Sigmoid colon (tissue), 7 donors: ENCODE results near the gene CHTF18. TPM values are rescaled to one million over a fixed set of nuclear protein-coding genes. Genes with fewer than 3 reads are reported as not detected.

ENCODE experiments used
- DNase-seq: peaks from one replicate; pipeline ENCODE4 v3.0.0-alpha.2; 2019
- H3K27ac ChIP-seq, 4 donors: fragments of 200-600 bp; sonication (generic); one replicate each; pipeline ENCODE4 v1.5.1; 2016 to 2019; ENCODE audit warnings: mild to moderate bottlenecking in 1 of 4
- H3K27me3 ChIP-seq, 3 donors: fragments of 200-600 bp; sonication (generic); one replicate each; pipeline ENCODE4 v1.5.1; 2019; ENCODE audit warnings: mild to moderate bottlenecking in 1 of 3
- H3K36me3 ChIP-seq, 4 donors: fragments of 200-600 bp; sonication (generic); one replicate each; pipeline ENCODE4 v1.5.1; 2016 to 2019
- H3K4me1 ChIP-seq, 4 donors: fragments of 200-600 bp; sonication (generic); one replicate each; pipeline ENCODE4 v1.5.1; 2017 to 2019
- H3K4me3 ChIP-seq, 4 donors: fragments of 200-600 bp; sonication (generic); one replicate each; pipeline ENCODE4 v1.5.1; 2017 to 2019; ENCODE audit warnings: mild to moderate bottlenecking in 2 of 4, moderate library complexity in 1 of 4
- H3K9me3 ChIP-seq, 4 donors: fragments of 200-600 bp in 3 of 4; sonication (generic) in 3 of 4; one replicate each; pipeline versions ENCODE4 v1.5.1 to v1.6.1; 2013 to 2019
- CTCF ChIP-seq, 4 experiments: fragments of 450-650 bp in 3 of 4; fragments of 200-600 bp in 1 of 4; IDR thresholded peaks; one replicate each; pipeline ENCODE4 v1.5.1; 2016 to 2019; ENCODE audit warnings: antibody characterized with exemption in 4 of 4, mild to moderate bottlenecking in 3 of 4, moderate library complexity in 2 of 4
- EP300 ChIP-seq, 4 donors: sonication (generic); formaldehyde crosslinking; IDR thresholded peaks; one replicate each; pipeline ENCODE4 v1.6.1; 2017; ENCODE audit warnings: antibody characterized with exemption in 4 of 4
- POLR2A ChIP-seq, 2 donors: fragments of 450-650 bp; IDR thresholded peaks; one replicate each; pipeline ENCODE4 v1.6.1; 2016; ENCODE audit warnings: antibody characterized with exemption in 2 of 2, mild to moderate bottlenecking in 2 of 2, moderate library complexity in 2 of 2
- POLR2AphosphoS5 ChIP-seq, 4 donors: sonication (generic); formaldehyde crosslinking; IDR thresholded peaks; one replicate each; pipeline ENCODE4 v1.6.1; 2017; ENCODE audit warnings: antibody characterized with exemption in 4 of 4
- WGBS, 2 donors: extraction: QIAGEN DNeasy Blood & Tissue Kit; methylation state at CpG; one replicate each; pipeline ENCODE4 v1.1.7; 2013; 5-methylcytosine and 5-hydroxymethylcytosine counted together
- intact Hi-C: fragments of 100-400 bp; cut with DNase I; formaldehyde crosslinking; loops from one replicate; pipeline ENCODE4 v1.15.1; 2023
- polyA plus RNA-seq, 3 donors: library from polyadenylated mRNA; stranded (reverse); fragments of 200-250 nt; gene quantifications; one replicate each; pipeline ENCODE4 v1.2.3, GENCODE V29; 2013
- total RNA-seq, 4 donors: library from RNA; depleted of rRNA; stranded (reverse); fragments of >200 nt; gene quantifications; one replicate each; pipeline ENCODE4 v1.1.0, GENCODE V29; 2016
- donor health status: healthy with polysubstance abuse.
- donor health status: Bipolar disorder and iron deficiency.
- donor health status: healthy.

The CHTF18 gene
- total and polyA plus RNA-seq, 7 donors, result 1.8 to 29.2 (median 5.0) TPM

- peaks cover 0 to 57% (median 43%) of the 10 kb centered on the region in 3 donors for H3K27me3 ChIP-seq
- peaks cover 0 to 7% (median 2%) of the 10 kb centered on the region in 4 donors for H3K4me1 ChIP-seq
- peaks cover 0 to 9% (median 6%) of the 10 kb centered on the region in 4 donors for H3K36me3 ChIP-seq
- H3K4me3 ChIP-seq, result no peak overlapping the region
- intact Hi-C loops, result no loop called here
- TF ChIP-seq EP300 (IDR thresholded peaks at IDR 0.05) (no peak), CTCF (IDR thresholded peaks at IDR 0.05) (no peak), POLR2A (IDR thresholded peaks at IDR 0.05) (no peak), POLR2AphosphoS5 (IDR thresholded peaks at IDR 0.05) (no peak)
- WGBS, 2 donors, result 77 to 78% methylated on average over 19 of the region's 19 CpGs
- no peak for DNase-seq
- H3K9me3 ChIP-seq, result no peaks in the 10 kb centered on the region
- no peak overlapping the region for H3K27ac ChIP-seq
Measured at GRCh38 chr16:781346-782010, 6.9 kb upstream of the CHTF18 start.

- intact Hi-C loops, result no loop called here
- H3K27me3 ChIP-seq, result peaks cover 0 to 57% (median 43%) of the 10 kb centered on the region in 3 donors
Measured at GRCh38 chr16:782258-782657, 6.2 kb upstream of the CHTF18 start.

GRCh38 chr16:782766-783403 lies 5.5 kb upstream of the CHTF18 start:
- DNase-seq, result no peak
- TF ChIP-seq EP300 (IDR thresholded peaks at IDR 0.05) (no peak), POLR2AphosphoS5 (IDR thresholded peaks at IDR 0.05) (peak in 1 of 4 donors; percentile 15)
- intact Hi-C loops, result no loop called here
- 24 to 62% methylated on average over 36 of the region's 36 CpGs for WGBS, 2 donors
- H3K27ac ChIP-seq, result no peak overlapping the region
- no peaks in the 10 kb centered on the region for H3K9me3 ChIP-seq
- peaks cover 0 to 18% (median 14%) of the 10 kb centered on the region in 4 donors for H3K4me1 ChIP-seq
- peaks cover 0 to 54% (median 42%) of the 10 kb centered on the region in 3 donors for H3K27me3 ChIP-seq
- no peak overlapping the region for H3K4me3 ChIP-seq
- H3K36me3 ChIP-seq, result peaks cover 0 to 13% (median 8%) of the 10 kb centered on the region in 4 donors

More at GRCh38 chr16:782258-782657, 6.2 kb upstream of the CHTF18 start:
- 51 to 69% methylated on average over 6 of the region's 6 CpGs for WGBS, 2 donors
- Histone ChIP-seq H3K9me3 (no peaks in the 10 kb centered on the region), H3K36me3 (peaks cover 0 to 13% (median 8%) of the 10 kb centered on the region in 4 donors), H3K4me1 (peaks cover 0 to 12% (median 8%) of the 10 kb centered on the region in 4 donors), H3K27ac (no peak overlapping the region), H3K4me3 (no peak overlapping the region)
- DNase-seq, result no peak
- TF ChIP-seq POLR2AphosphoS5 (IDR thresholded peaks at IDR 0.05) (no peak), EP300 (IDR thresholded peaks at IDR 0.05) (no peak), POLR2A (IDR thresholded peaks at IDR 0.05) (no peak), CTCF (IDR thresholded peaks at IDR 0.05) (no peak)

GRCh38 chr16:783404-784161 lies 4.8 kb upstream of the CHTF18 start:
- Histone ChIP-seq H3K36me3 (peaks cover 0 to 13% (median 8%) of the 10 kb centered on the region in 4 donors), H3K9me3 (no peaks in the 10 kb centered on the region), H3K27ac (no peak overlapping the region), H3K4me3 (no peak overlapping the region), H3K27me3 (peaks cover 0 to 47% (median 35%) of the 10 kb centered on the region in 3 donors), H3K4me1 (peaks cover 0 to 18% (median 15%) of the 10 kb centered on the region in 4 donors)
- 34 to 55% methylated on average over 17 of the region's 17 CpGs for WGBS, 2 donors
- DNase-seq, result no peak
- intact Hi-C loops, result no loop called here
- TF ChIP-seq CTCF (IDR thresholded peaks at IDR 0.05), result no peak
- TF ChIP-seq POLR2AphosphoS5 (IDR thresholded peaks at IDR 0.05), result no peak
- no peak for TF ChIP-seq POLR2A (IDR thresholded peaks at IDR 0.05)
- no peak for TF ChIP-seq EP300 (IDR thresholded peaks at IDR 0.05)

- no peak overlapping the region for H3K27ac ChIP-seq
- peaks cover 0 to 25% (median 23%) of the 10 kb centered on the region in 4 donors for H3K4me1 ChIP-seq
- DNase-seq, result no peak
- no peaks in the 10 kb centered on the region for H3K9me3 ChIP-seq
- no peak overlapping the region for H3K4me3 ChIP-seq
- peaks cover 0 to 13% (median 8%) of the 10 kb centered on the region in 4 donors for H3K36me3 ChIP-seq
- TF ChIP-seq POLR2AphosphoS5 (IDR thresholded peaks at IDR 0.05) (no peak), POLR2A (IDR thresholded peaks at IDR 0.05) (no peak), EP300 (IDR thresholded peaks at IDR 0.05) (no peak), CTCF (IDR thresholded peaks at IDR 0.05) (no peak)
- 86 to 94% methylated on average over 19 of the region's 19 CpGs for WGBS, 2 donors
- intact Hi-C loops, result no loop called here
- H3K27me3 ChIP-seq, result peaks cover 0 to 40% (median 31%) of the 10 kb centered on the region in 3 donors
Measured at GRCh38 chr16:784431-784830, 4.0 kb upstream of the CHTF18 start.
